GM19043 (cell line): ENCODE measurements around the gene ACSL1.
A peak's percentile ranks its signal among the peaks of the same experiment; 100 is the strongest.
"Not testable (repeated sequence)": the region's sequence is repeated elsewhere in the genome, so short reads cannot be mapped to it uniquely, and the experiment has no call there.

Source experiments
- ATAC-seq: cut with Tn5 transposase; IDR thresholded peaks from one replicate; pipeline ENCODE4 v1.9.1; 2021; ENCODE audit warnings: low read depth; ENCODE audit not compliant: unreplicated experiment

Gene ACSL1

GRCh38 chr4:184843984-184844554 lies 18.3 kb upstream of the ACSL1 start:
- ATAC-seq, result no peak

GRCh38 chr4:184839075-184839399 lies 13.3 kb upstream of the ACSL1 start:
- not testable (repeated sequence) for ATAC-seq

GRCh38 chr4:184838249-184839074 lies 12.7 kb upstream of the ACSL1 start:
- ATAC-seq, result no peak

GRCh38 chr4:184836613-184837012 lies 10.8 kb upstream of the ACSL1 start:
- ATAC-seq, result no peak

- no peak for ATAC-seq
Observed at GRCh38 chr4:184833046-184833838, 7.5 kb upstream of the ACSL1 start.

- no peak for ATAC-seq
Observed at GRCh38 chr4:184831153-184831552, 5.4 kb upstream of the ACSL1 start.

GRCh38 chr4:184826691-184827270 lies 1.0 kb upstream of the ACSL1 start:
- ATAC-seq, result peak; percentile 5

- peak; percentile 22 for ATAC-seq
Observed at GRCh38 chr4:184825141-184825895, 450 bp downstream of the ACSL1 start.

- no peak for ATAC-seq
Observed at GRCh38 chr4:184824776-184825084, 1.0 kb downstream of the ACSL1 start.

GRCh38 chr4:184824081-184824775 lies 1.5 kb downstream of the ACSL1 start:
- ATAC-seq, result no peak

- no peak for ATAC-seq
Observed at GRCh38 chr4:184823014-184823413, 2.8 kb downstream of the ACSL1 start.

- no peak for ATAC-seq
Observed at GRCh38 chr4:184822356-184822755, 3.4 kb downstream of the ACSL1 start.

- no peak for ATAC-seq
Observed at GRCh38 chr4:184821242-184821641, 4.5 kb downstream of the ACSL1 start.

GRCh38 chr4:184819786-184820185 lies 6.0 kb downstream of the ACSL1 start:
- ATAC-seq, result no peak

GRCh38 chr4:184818216-184818564 lies 7.6 kb downstream of the ACSL1 start:
- peak; percentile 43 for ATAC-seq

- ATAC-seq, result no peak
Observed at GRCh38 chr4:184817494-184818215, 8.1 kb downstream of the ACSL1 start.

GRCh38 chr4:184816962-184817361 lies 8.8 kb downstream of the ACSL1 start:
- no peak for ATAC-seq

GRCh38 chr4:184815046-184815877 lies 10.5 kb downstream of the ACSL1 start:
- ATAC-seq, result peak; percentile 64

GRCh38 chr4:184814686-184815045 lies 11.1 kb downstream of the ACSL1 start:
- ATAC-seq, result no peak
